GM19043 (cell line): ENCODE measurements around the gene AMELY.
"Not testable (repeated sequence)": the region's sequence is repeated elsewhere in the genome, so short reads cannot be mapped to it uniquely, and the experiment has no call there.

Experiments
- ATAC-seq: cut with Tn5 transposase; IDR thresholded peaks from one replicate; pipeline ENCODE4 v1.9.1; 2021; ENCODE audit warnings: low read depth; ENCODE audit not compliant: unreplicated experiment

The AMELY gene

GRCh38 chrY:6911253-6911881 lies at the start of gene AMELY:
Gene AMELY (minus strand): TSS chrY:6911752. CDS start chrY:6872608, 39,144 bp downstream.
- ATAC-seq = no peak

GRCh38 chrY:6949947-6950346 lies 38.4 kb upstream of the AMELY start:
- ATAC-seq = no peak

- ATAC-seq = no peak
Observed at GRCh38 chrY:6948378-6948777, 36.8 kb upstream of the AMELY start.

GRCh38 chrY:6947695-6948094 lies 36.1 kb upstream of the AMELY start:
- ATAC-seq = no peak

GRCh38 chrY:6935497-6935896 lies 23.9 kb upstream of the AMELY start:
- no peak for ATAC-seq

GRCh38 chrY:6931779-6932396 lies 20.3 kb upstream of the AMELY start:
- no peak for ATAC-seq

GRCh38 chrY:6929237-6929636 lies 17.7 kb upstream of the AMELY start:
- no peak for ATAC-seq

- no peak for ATAC-seq
Observed at GRCh38 chrY:6928265-6928664, 16.7 kb upstream of the AMELY start.

- no peak for ATAC-seq
Observed at GRCh38 chrY:6921061-6921460, 9.5 kb upstream of the AMELY start.

- no peak for ATAC-seq
Observed at GRCh38 chrY:6913362-6913761, 1.8 kb upstream of the AMELY start.

GRCh38 chrY:6910372-6911252 lies 940 bp downstream of the AMELY start, which contains the start of gene TBL1Y:
Gene TBL1Y (plus strand): TSS chrY:6910697. CDS start chrY:7025085, 114,388 bp downstream.
- no peak for ATAC-seq

GRCh38 chrY:6909856-6910255 lies 1.7 kb downstream of the AMELY start:
- no peak for ATAC-seq

- no peak for ATAC-seq
Observed at GRCh38 chrY:6909118-6909521, 2.4 kb downstream of the AMELY start.

GRCh38 chrY:6908021-6908420 lies 3.5 kb downstream of the AMELY start:
- not testable (repeated sequence) for ATAC-seq

- ATAC-seq = no peak
Observed at GRCh38 chrY:6907591-6907990, 4.0 kb downstream of the AMELY start.

GRCh38 chrY:6902116-6902515 lies 9.4 kb downstream of the AMELY start:
- ATAC-seq = not testable (repeated sequence)

- ATAC-seq = no peak
Observed at GRCh38 chrY:6895236-6895635, 16.3 kb downstream of the AMELY start.

- ATAC-seq = no peak
Observed at GRCh38 chrY:6894496-6894895, 17.1 kb downstream of the AMELY start.

- ATAC-seq = no peak
Observed at GRCh38 chrY:6849384-6849783, 62.2 kb downstream of the AMELY start.

- ATAC-seq = not testable (repeated sequence)
Observed at GRCh38 chrY:6842650-6843049, 68.9 kb downstream of the AMELY start.
